A549 (cell line): ENCODE measurements around the gene APP. TPM values are rescaled to one million over a fixed set of nuclear protein-coding genes. Genes with fewer than 3 reads are reported as not detected.

Source experiments
- ATAC-seq, 2 experiments: fragments of 200-7000 bp in 1 of 2; fragments of >200 bp in 1 of 2; cut with Nextera tagmentation in 1 of 2; cut with Tn5 transposase in 1 of 2; 3 replicates each; pipeline versions ENCODE4 v1.8.0 to v1.9.1; 2018 to 2020; ENCODE audit warnings: mild to moderate bottlenecking in 1 of 2, moderate library complexity in 1 of 2
- CTCF ChIA-PET: fragments of 300-600 bp; sonication (Branson Sonifier 250); formaldehyde crosslinking; extraction: SDS; loops from one replicate; lab custom pipeline; 2021; ENCODE audit warnings: antibody characterized with exemption, inconsistent platforms; lab: Yijun Ruan, JAX
- POLR2A ChIA-PET: fragments of 350-600 bp; formaldehyde crosslinking; extraction: SDS; loops from one replicate; lab custom pipeline; 2021; ENCODE audit warnings: antibody characterized with exemption, inconsistent platforms; lab: Yijun Ruan, JAX
- DNase-seq, 2 experiments: peaks; one replicate each; pipeline versions ENCODE4 v3.0.0 to v3.0.0-alpha.2; 2011 to 2016; ENCODE audit warnings: low read depth in 1 of 2, low spot score in 1 of 2
- FAIRE-seq: peaks from 2 replicates; lab custom pipeline; 2011; peaks lifted over from hg19 to GRCh38; lab: Jason Lieb, UNC
- H3K27ac ChIP-seq, 2 experiments: fragments of >200 bp; sonication (Bioruptor Twin); formaldehyde crosslinking; 3 replicates each; pipeline ENCODE4 v1.5.1; 2016 to 2017
- H3K4me1 ChIP-seq: fragments of >200 bp; sonication (Bioruptor Twin); formaldehyde crosslinking; 3 replicates; pipeline ENCODE4 v1.6.1; 2016
- H3K4me2 ChIP-seq: fragments of >200 bp; sonication (Bioruptor Twin); formaldehyde crosslinking; 3 replicates; pipeline ENCODE4 v1.6.1; 2016
- H3K4me3 ChIP-seq: fragments of >200 bp; sonication (Bioruptor Twin); formaldehyde crosslinking; 3 replicates; pipeline ENCODE4 v1.5.1; 2016
- H3K9me3 ChIP-seq: fragments of >200 bp; sonication (Bioruptor Twin); formaldehyde crosslinking; 3 replicates; pipeline ENCODE4 v1.6.1; 2016
- BHLHE40 ChIP-seq: IDR thresholded peaks from 2 replicates; pipeline ENCODE4 v1.6.1; 2012; ENCODE audit warnings: low read depth, low read length, inconsistent platforms
- CBX2 ChIP-seq: fragments of 200-600 bp; sonication (generic); IDR thresholded peaks from 2 replicates; pipeline ENCODE4 v1.6.1; 2016; ENCODE audit warnings: low read depth, mild to moderate bottlenecking, borderline replicate concordance
- CBX8 ChIP-seq: fragments of 200-600 bp; sonication (generic); IDR thresholded peaks from 2 replicates; pipeline ENCODE4 v1.6.1; 2016
- CHD4 ChIP-seq: fragments of 200-600 bp; sonication (generic); IDR thresholded peaks from 2 replicates; pipeline ENCODE4 v1.6.1; 2016; ENCODE audit warnings: antibody characterized with exemption, mild to moderate bottlenecking, borderline replicate concordance
- EP300 ChIP-seq, 2 experiments: fragments of >200 bp; sonication (Bioruptor Twin); formaldehyde crosslinking; IDR thresholded peaks; 2 replicates in 1 of 2; 3 replicates in 1 of 2; pipeline ENCODE4 v1.6.1; 2016 to 2017
- FOSB ChIP-seq: fragments of 250-450 bp; sonication (Bioruptor Pico); IDR thresholded peaks from 2 replicates; pipeline ENCODE4 v1.5.0; 2020; ENCODE audit warnings: mild to moderate bottlenecking, moderate library complexity
- FOXS1 ChIP-seq: fragments of 250-450 bp; sonication (Bioruptor Pico); IDR thresholded peaks from 2 replicates; pipeline ENCODE4 v1.5.0; 2020; ENCODE audit warnings: mild to moderate bottlenecking, moderate library complexity
- GATA3 ChIP-seq: IDR thresholded peaks from 2 replicates; pipeline ENCODE4 v1.6.1; 2012; ENCODE audit warnings: borderline replicate concordance
- HDAC2 ChIP-seq: fragments of 200-600 bp; sonication (generic); IDR thresholded peaks from 2 replicates; pipeline ENCODE4 v1.6.1; 2016
- HEYL ChIP-seq: fragments of 250-450 bp; sonication (Bioruptor Pico); IDR thresholded peaks from 2 replicates; pipeline ENCODE4 v1.8.0; 2021; ENCODE audit warnings: mild to moderate bottlenecking, moderate library complexity
- KDM5A ChIP-seq: fragments of 200-600 bp; sonication (generic); IDR thresholded peaks from 2 replicates; pipeline ENCODE4 v1.6.1; 2016; ENCODE audit warnings: antibody characterized with exemption, mild to moderate bottlenecking
- MAFK ChIP-seq: fragments of 450-650 bp; IDR thresholded peaks from 2 replicates; pipeline ENCODE4 v1.6.1; 2014; ENCODE audit not compliant: partially characterized antibody
- NR3C1 ChIP-seq: fragments of >200 bp; sonication (Bioruptor Twin); formaldehyde crosslinking; IDR thresholded peaks from 3 replicates; pipeline ENCODE4 v1.6.1; 2017
- RAD21 ChIP-seq, 2 experiments: fragments of >200 bp in 1 of 2; sonication (Bioruptor Twin) in 1 of 2; formaldehyde crosslinking in 1 of 2; IDR thresholded peaks in 1 of 2; conservative IDR thresholded peaks in 1 of 2; 2 replicates in 1 of 2; 3 replicates in 1 of 2; pipeline ENCODE4 v1.6.1; 2012 to 2018; ENCODE audit warnings: inconsistent platforms in 1 of 2
- RCOR1 ChIP-seq: fragments of 150-350 bp; IDR thresholded peaks from 2 replicates; pipeline ENCODE4 v1.6.1; 2014; ENCODE audit warnings: antibody characterized with exemption, low read length, low read depth
- RNF2 ChIP-seq: fragments of 200-600 bp; sonication (generic); IDR thresholded peaks from 2 replicates; pipeline ENCODE4 v1.6.1; 2016; ENCODE audit warnings: low read depth, mild to moderate bottlenecking, antibody characterized with exemption, moderate library complexity, borderline replicate concordance
- SMC3 ChIP-seq: fragments of >200 bp; sonication (Bioruptor Twin); formaldehyde crosslinking; IDR thresholded peaks from 3 replicates; pipeline ENCODE4 v1.6.1; 2018; ENCODE audit warnings: inconsistent platforms
- TP53 ChIP-seq: fragments of 250-450 bp; sonication (Bioruptor Pico); IDR thresholded peaks from 2 replicates; pipeline ENCODE4 v1.5.0; 2021; ENCODE audit warnings: mild to moderate bottlenecking, moderate library complexity
- ZC3H11A ChIP-seq: fragments of 450-650 bp; IDR thresholded peaks from 2 replicates; pipeline ENCODE4 v1.6.1; 2014; ENCODE audit warnings: antibody characterized with exemption, mild to moderate bottlenecking
- ZFP36 ChIP-seq: fragments of 450-650 bp; IDR thresholded peaks from 2 replicates; pipeline ENCODE4 v1.6.1; 2014; ENCODE audit warnings: borderline replicate concordance; ENCODE audit not compliant: partially characterized antibody
- WGBS: methylation state at CpG from one replicate; pipeline ENCODE4 v1.1.6; 2017; ENCODE audit errors: missing lambda C conversion rate; 5-methylcytosine and 5-hydroxymethylcytosine counted together
- polyA plus RNA-seq, 4 experiments: library from polyadenylated mRNA; depleted of rRNA in 3 of 4; stranded (reverse); fragments of >200 nt; fragmentation: RNase III in 1 of 4; extraction: RNeasy Plus Mini Kit Qiagen cat#74134 plus additional on column Dnase treatment in 1 of 4; gene quantifications; 2 replicates in 3 of 4; 3 replicates in 1 of 4; pipeline ENCODE4 v1.2.3, GENCODE V29; 2011 to 2017
- TF ChIP-seq, protein P1 (sequence below): fragments of 250-450 bp; sonication (Bioruptor Pico); IDR thresholded peaks from 2 replicates; pipeline ENCODE4 v1.5.0; 2021; ENCODE audit warnings: mild to moderate bottlenecking, moderate library complexity, borderline replicate concordance
- TF ChIP-seq, protein P2 (sequence below): fragments of >200 bp; sonication (Bioruptor Twin); formaldehyde crosslinking; IDR thresholded peaks from 3 replicates; pipeline ENCODE4 v1.6.1; 2016
- TF ChIP-seq, protein P3 (sequence below): fragments of >200 bp; sonication (Bioruptor Twin); formaldehyde crosslinking; IDR thresholded peaks from 2 replicates; pipeline ENCODE4 v1.6.1; 2016
- TF ChIP-seq, protein P4 (sequence below): fragments of 450-650 bp; IDR thresholded peaks from 2 replicates; pipeline ENCODE4 v1.6.1; 2014; ENCODE audit warnings: antibody characterized with exemption

The APP gene
- polyA plus RNA-seq, 2 of the 4 experiments (the other 2 are of a cell fraction): 540 to 565 TPM

DNA sequence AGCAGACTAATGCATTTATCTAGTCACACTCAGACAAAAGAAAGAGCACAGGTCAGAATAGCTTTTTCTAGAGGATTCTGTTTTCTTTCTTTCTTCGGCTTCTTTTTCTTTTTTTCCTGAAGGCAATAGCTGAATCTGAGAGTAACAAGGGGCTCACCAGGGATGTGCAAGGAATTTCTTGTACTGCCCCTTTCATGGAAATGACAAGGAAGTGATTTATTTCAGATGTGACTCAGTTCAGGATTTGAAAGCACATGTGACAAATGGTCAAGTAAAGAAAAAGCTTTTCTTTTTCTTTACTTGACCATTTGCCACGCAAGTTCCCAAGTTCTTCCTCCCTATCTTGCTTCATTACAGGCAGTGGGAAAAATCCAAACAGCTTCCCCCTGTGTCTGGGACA lies 233.8 kb downstream of the APP start:
- Histone ChIP-seq H3K4me3 (no peak overlapping the region), H3K4me1 (peaks cover 23% of the 10 kb centered on the region), H3K4me2 (no peak overlapping the region), H3K9me3 (no peaks in the 10 kb centered on the region), H3K27ac (no peak overlapping the region)
- TF ChIP-seq NR3C1 (no peak), HDAC2 (no peak), CBX8 (no peak), HEYL (CRISPR knock-in tag) (no peak), ZC3H11A (no peak), RNF2 (no peak), CHD4 (no peak), TP53 (CRISPR knock-in tag) (no peak), BHLHE40 (no peak), RCOR1 (no peak), SMC3 (no peak), GATA3 (no peak), KDM5A (no peak), FOSB (CRISPR knock-in tag) (no peak), RAD21 (conservative IDR thresholded peaks at IDR 0.05 in 1 of 2, IDR thresholded peaks at IDR 0.05 in 1 of 2) (no peak)
- TF ChIP-seq, protein P1, sequence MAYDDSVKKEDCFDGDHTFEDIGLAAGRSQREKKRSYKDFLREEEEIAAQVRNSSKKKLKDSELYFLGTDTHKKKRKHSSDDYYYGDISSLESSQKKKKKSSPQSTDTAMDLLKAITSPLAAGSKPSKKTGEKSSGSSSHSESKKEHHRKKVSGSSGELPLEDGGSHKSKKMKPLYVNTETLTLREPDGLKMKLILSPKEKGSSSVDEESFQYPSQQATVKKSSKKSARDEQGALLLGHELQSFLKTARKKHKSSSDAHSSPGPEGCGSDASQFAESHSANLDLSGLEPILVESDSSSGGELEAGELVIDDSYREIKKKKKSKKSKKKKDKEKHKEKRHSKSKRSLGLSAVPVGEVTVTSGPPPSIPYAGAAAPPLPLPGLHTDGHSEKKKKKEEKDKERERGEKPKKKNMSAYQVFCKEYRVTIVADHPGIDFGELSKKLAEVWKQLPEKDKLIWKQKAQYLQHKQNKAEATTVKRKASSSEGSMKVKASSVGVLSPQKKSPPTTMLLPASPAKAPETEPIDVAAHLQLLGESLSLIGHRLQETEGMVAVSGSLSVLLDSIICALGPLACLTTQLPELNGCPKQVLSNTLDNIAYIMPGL: no peak
- TF ChIP-seq, protein P2, sequence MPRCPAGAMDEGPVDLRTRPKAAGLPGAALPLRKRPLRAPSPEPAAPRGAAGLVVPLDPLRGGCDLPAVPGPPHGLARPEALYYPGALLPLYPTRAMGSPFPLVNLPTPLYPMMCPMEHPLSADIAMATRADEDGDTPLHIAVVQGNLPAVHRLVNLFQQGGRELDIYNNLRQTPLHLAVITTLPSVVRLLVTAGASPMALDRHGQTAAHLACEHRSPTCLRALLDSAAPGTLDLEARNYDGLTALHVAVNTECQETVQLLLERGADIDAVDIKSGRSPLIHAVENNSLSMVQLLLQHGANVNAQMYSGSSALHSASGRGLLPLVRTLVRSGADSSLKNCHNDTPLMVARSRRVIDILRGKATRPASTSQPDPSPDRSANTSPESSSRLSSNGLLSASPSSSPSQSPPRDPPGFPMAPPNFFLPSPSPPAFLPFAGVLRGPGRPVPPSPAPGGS: no peak
- TF ChIP-seq, protein P3, sequence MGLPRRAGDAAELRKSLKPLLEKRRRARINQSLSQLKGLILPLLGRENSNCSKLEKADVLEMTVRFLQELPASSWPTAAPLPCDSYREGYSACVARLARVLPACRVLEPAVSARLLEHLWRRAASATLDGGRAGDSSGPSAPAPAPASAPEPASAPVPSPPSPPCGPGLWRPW: no peak
- WGBS: 90% methylated on average over 2 of the region's 2 CpGs
- no peak for ATAC-seq
- DNase-seq: no peak
- FAIRE-seq: no peak
- CTCF ChIA-PET: no interaction called here
- POLR2A ChIA-PET: no interaction called here

DNA sequence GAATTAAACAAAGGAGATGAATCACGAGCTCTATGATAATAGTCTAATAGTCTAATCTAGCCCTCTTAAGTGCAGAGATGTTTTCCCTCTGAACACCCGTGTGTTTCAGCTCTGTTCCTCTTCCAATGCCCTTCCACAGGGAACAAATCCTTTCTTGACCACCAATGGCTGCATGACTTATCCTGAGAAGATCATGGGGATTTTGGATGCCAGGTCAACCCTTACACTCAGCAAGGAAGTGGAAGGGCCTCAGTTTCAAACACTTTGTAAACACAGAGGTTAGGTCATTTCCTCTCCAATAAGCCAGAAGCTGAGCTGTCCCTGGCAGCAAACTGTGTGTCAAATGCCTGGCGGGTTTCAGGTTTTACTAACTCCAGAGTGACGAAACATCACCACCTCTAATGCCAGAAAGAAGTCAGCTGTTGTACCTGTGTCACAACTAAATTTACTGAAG lies 235.8 kb downstream of the APP start:
- FAIRE-seq (no peak), ATAC-seq (peak; percentile 88 to 94)
- Histone ChIP-seq H3K27ac (peak overlapping the region in 1 of 2 experiments; percentile 63; a peak in 4 of 6 replicates), H3K4me3 (no peak overlapping the region), H3K4me1 (peaks cover 23% of the 10 kb centered on the region), H3K9me3 (no peaks in the 10 kb centered on the region)
- CTCF ChIA-PET: no interaction called here
- 0 out of 5 replicates have a peak, but pooled peaks of 1 of the 2 experiments have one; percentile 17 for TF ChIP-seq EP300 (IDR thresholded peaks at IDR 0.05)
- no peak for TF ChIP-seq ZFP36
- no peak for TF ChIP-seq FOSB (CRISPR knock-in tag)
- no peak for TF ChIP-seq RCOR1
- TF ChIP-seq BHLHE40: no peak
- TF ChIP-seq, all 56 proteins: peak for 1
- peak overlapping the region; percentile 53 for H3K4me2 ChIP-seq
- POLR2A ChIA-PET: no interaction called here
- 20% methylated on average over 4 of the region's 4 CpGs for WGBS
- peak; percentile 15 to 58 for DNase-seq

DNA sequence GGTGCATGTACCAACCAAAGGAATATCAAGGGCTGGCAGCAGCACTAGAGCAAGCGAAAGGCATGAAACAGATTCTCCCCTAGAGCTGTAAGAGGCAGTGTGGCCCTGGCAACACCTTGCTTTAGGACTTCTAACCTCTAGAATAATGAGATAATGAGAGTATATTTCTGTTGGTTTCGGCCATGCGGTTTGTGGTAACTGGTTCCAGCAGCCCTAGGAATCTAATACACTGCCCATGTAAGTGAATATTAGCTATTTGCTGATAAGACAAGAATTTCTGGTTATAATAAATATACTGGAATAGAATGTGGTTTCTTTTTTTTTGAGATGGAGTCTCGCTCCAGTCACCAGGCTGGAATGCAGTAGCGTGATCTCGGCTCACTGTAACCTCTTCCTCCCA lies 236.4 kb downstream of the APP start:
- DNase-seq: no peak
- TF ChIP-seq, protein P4, sequence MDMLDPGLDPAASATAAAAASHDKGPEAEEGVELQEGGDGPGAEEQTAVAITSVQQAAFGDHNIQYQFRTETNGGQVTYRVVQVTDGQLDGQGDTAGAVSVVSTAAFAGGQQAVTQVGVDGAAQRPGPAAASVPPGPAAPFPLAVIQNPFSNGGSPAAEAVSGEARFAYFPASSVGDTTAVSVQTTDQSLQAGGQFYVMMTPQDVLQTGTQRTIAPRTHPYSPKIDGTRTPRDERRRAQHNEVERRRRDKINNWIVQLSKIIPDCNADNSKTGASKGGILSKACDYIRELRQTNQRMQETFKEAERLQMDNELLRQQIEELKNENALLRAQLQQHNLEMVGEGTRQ: no peak
- TF ChIP-seq RCOR1 (no peak), MAFK (peak; percentile 15), CBX2 (no peak), FOXS1 (CRISPR knock-in tag) (no peak)
- peak overlapping the region in 1 of 2 experiments; percentile 63; a peak in 3 of 6 replicates for H3K27ac ChIP-seq

More for the DNA sequence above, 236.4 kb downstream of the APP start:
- FAIRE-seq (no peak), ATAC-seq (no peak)
- ChIA-PET CTCF (no interaction called here), POLR2A (no interaction called here)
- Histone ChIP-seq H3K9me3 (no peaks in the 10 kb centered on the region), H3K4me1 (peaks cover 23% of the 10 kb centered on the region), H3K4me3 (no peak overlapping the region), H3K4me2 (no peak overlapping the region; the same call in 2 of the 3 replicates)
- 93% methylated on average over 6 of the region's 6 CpGs for WGBS
